Renal cortical epithelial cell (primary cell): ENCODE measurements around the gene KIF7. TPM values are rescaled to one million over a fixed set of nuclear protein-coding genes. Genes with fewer than 3 reads are reported as not detected.
A peak's percentile ranks its signal among the peaks of the same experiment; 100 is the strongest.
"Not testable (repeated sequence)": the region's sequence is repeated elsewhere in the genome, so short reads cannot be mapped to it uniquely, and the experiment has no call there.

ENCODE experiments used
- DNase-seq: peaks from one replicate; pipeline ENCODE4 v3.0.0-alpha.2; 2011; ENCODE audit warnings: low read depth
- total RNA-seq: library from RNA; depleted of rRNA; stranded (reverse); fragments of >200 nt; gene quantifications from 2 replicates; pipeline ENCODE4 v1.2.3, GENCODE V29; 2014

KIF7 gene
- total RNA-seq, 1 donor from 2014 or later = 4.1 TPM

GRCh38 chr15:89623165-89623564 is 32.1 kb downstream of the KIF7 start:
- DNase-seq = no peak

GRCh38 chr15:89621547-89621946 is 33.7 kb downstream of the KIF7 start:
- DNase-seq = no peak

GRCh38 chr15:89616228-89616627 is 39.0 kb downstream of the KIF7 start:
- no peak for DNase-seq

- peak; percentile 4 for DNase-seq
Observed at GRCh38 chr15:89615135-89615534, 40.1 kb downstream of the KIF7 start.

- no peak for DNase-seq
Observed at GRCh38 chr15:89614164-89614563, 41.1 kb downstream of the KIF7 start.

- DNase-seq = no peak
Observed at GRCh38 chr15:89613031-89613430, 42.2 kb downstream of the KIF7 start.

- no peak for DNase-seq
Observed at GRCh38 chr15:89611317-89611716, 44.0 kb downstream of the KIF7 start.

- DNase-seq = no peak
Observed at GRCh38 chr15:89599021-89599420, 56.2 kb downstream of the KIF7 start.

GRCh38 chr15:89593018-89593417 is 62.2 kb downstream of the KIF7 start:
- DNase-seq = no peak

- no peak for DNase-seq
Observed at GRCh38 chr15:89591834-89592233, 63.4 kb downstream of the KIF7 start.

- peak; percentile 21 for DNase-seq
Observed at GRCh38 chr15:89587955-89588354, 67.3 kb downstream of the KIF7 start.

GRCh38 chr15:89586651-89587050 is 68.6 kb downstream of the KIF7 start:
- DNase-seq = no peak

GRCh38 chr15:89580747-89581146 is 74.5 kb downstream of the KIF7 start:
- not testable (repeated sequence) for DNase-seq

- DNase-seq = no peak
Observed at GRCh38 chr15:89578146-89578545, 77.1 kb downstream of the KIF7 start.

Other genes starting within 250 kb of the KIF7 start
- gene RHCG, start 158.9 kb downstream of the KIF7 start, total RNA-seq = 0.10 and 1.6 TPM in 2 replicates
- 0.65 and 1.9 TPM in 2 replicates for gene TICRR, start 80.0 kb downstream of the KIF7 start, total RNA-seq
- 0.15 TPM in 1 of 2 replicates, not detected in the other for gene PLIN1, start 23.9 kb upstream of the KIF7 start, total RNA-seq
- 3.3 and 11.6 TPM in 2 replicates for gene PEX11A, start 35.3 kb upstream of the KIF7 start, total RNA-seq
- 0.69 and 1.2 TPM in 2 replicates for gene WDR93, start 35.3 kb upstream of the KIF7 start, total RNA-seq
- gene MESP1, start 95.8 kb upstream of the KIF7 start, total RNA-seq = 0.45 and 0.69 TPM in 2 replicates
- gene MESP2, start 120.9 kb upstream of the KIF7 start, total RNA-seq = not detected in 2 replicates
- gene ANPEP, start 159.4 kb upstream of the KIF7 start, total RNA-seq = 34.7 and 80.6 TPM in 2 replicates
- 64.9 and 74.4 TPM in 2 replicates for gene AP3S2, start 238.5 kb upstream of the KIF7 start, total RNA-seq